Esophagus muscularis mucosa (tissue), 4 donors: ENCODE results near the gene MRPL14.

Source experiments
- EP300 ChIP-seq: sonication (generic); formaldehyde crosslinking; IDR thresholded peaks from one replicate; pipeline ENCODE4 v1.6.1; 2017; ENCODE audit warnings: antibody characterized with exemption
- POLR2A ChIP-seq: fragments of 450-650 bp; IDR thresholded peaks from one replicate; pipeline ENCODE4 v1.6.1; 2017; ENCODE audit warnings: antibody characterized with exemption, moderate library complexity, mild to moderate bottlenecking, low read depth
- TF ChIP-seq, protein P1 (sequence below), 3 experiments: fragments of 200-600 bp in 2 of 3; fragments of 450-650 bp in 1 of 3; sonication (generic) in 2 of 3; IDR thresholded peaks; one replicate each; pipeline ENCODE4 v1.5.1; 2017 to 2019; ENCODE audit warnings: antibody characterized with exemption in 3 of 3, mild to moderate bottlenecking in 2 of 3, moderate library complexity in 1 of 3

- TF ChIP-seq, protein P1, sequence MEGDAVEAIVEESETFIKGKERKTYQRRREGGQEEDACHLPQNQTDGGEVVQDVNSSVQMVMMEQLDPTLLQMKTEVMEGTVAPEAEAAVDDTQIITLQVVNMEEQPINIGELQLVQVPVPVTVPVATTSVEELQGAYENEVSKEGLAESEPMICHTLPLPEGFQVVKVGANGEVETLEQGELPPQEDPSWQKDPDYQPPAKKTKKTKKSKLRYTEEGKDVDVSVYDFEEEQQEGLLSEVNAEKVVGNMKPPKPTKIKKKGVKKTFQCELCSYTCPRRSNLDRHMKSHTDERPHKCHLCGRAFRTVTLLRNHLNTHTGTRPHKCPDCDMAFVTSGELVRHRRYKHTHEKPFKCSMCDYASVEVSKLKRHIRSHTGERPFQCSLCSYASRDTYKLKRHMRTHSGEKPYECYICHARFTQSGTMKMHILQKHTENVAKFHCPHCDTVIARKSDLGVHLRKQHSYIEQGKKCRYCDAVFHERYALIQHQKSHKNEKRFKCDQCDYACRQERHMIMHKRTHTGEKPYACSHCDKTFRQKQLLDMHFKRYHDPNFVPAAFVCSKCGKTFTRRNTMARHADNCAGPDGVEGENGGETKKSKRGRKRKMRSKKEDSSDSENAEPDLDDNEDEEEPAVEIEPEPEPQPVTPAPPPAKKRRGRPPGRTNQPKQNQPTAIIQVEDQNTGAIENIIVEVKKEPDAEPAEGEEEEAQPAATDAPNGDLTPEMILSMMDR (IDR thresholded peaks at IDR 0.05) = no peak
- no peak for TF ChIP-seq POLR2A
- no peak for TF ChIP-seq EP300
These were observed 17.1 kb downstream of the MRPL14 start for GRCh38 chr6:44110005-44110676.
